ENCODE measurements around the gene FREY1. TPM values are rescaled to one million over a fixed set of nuclear protein-coding genes. Genes with fewer than 3 reads are reported as not detected.

Gene FREY1
- total RNA-seq, 1 experiment from 2014 or later, result 1.4 TPM

DNA sequence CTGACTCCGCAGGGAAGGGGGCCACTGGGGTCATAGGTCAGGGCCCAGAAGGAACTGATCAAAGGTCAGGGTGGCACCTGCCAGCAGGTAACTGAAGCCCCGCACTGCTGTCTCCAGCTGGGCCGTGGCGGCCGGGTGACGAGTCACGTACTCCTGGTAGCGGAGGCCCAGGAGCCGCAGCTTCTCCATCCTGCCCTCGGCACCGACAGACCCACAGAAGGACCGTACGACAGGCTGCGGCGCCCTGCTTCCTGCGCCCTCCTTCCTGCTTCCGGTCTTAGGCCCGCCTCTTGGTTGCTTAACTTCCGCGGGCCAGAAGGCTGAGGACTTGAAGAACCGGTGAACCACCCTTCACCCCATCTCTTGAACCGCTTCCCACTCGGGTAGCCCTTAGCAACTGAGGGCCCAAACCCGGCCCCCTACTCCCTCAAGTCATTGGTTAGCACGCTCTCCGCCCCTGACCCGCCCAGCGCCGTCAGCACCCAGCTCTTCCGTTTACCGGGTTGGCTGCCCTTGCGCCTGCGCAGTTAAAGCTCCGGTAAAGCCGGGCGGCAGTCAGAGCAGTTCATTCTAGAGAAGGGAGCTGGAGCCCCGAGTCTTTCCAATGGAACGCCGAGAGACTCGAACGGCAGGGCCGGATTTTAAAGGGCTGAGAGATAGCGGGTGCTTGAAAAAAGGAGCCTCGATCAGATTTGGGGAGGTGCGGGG is 10.7 kb upstream of the FREY1 start, which contains the start of gene PEX16:
Gene PEX16, minus strand, starts transcription at position 255 of the 708 bp plus-strand sequence. Its CDS starts 66 bp downstream, at position 189.
- Histone ChIP-seq H3K36me3 (ENCODE audit: control insufficient read depth, insufficient read depth, low read length) (peaks cover 9% of the 10 kb centered on the region), H3K27ac (ENCODE audit: low read length) (peak within 1 kb of the TSS; percentile 94), H3K4me3 (ENCODE audit: low read depth in 2 of 2, low read length in 2 of 2) (peak within 1 kb of the TSS; percentile 95 to 100), H3K27me3 (ENCODE audit: control insufficient read depth, insufficient read depth, low read length) (no peaks in the 10 kb centered on the region), H3K4me1 (ENCODE audit: control insufficient read depth, insufficient read depth, low read length) (peaks cover 11% of the 10 kb centered on the region), H3K9me3 (ENCODE audit: control insufficient read depth, insufficient read depth, low read depth, low read length) (no peaks in the 10 kb centered on the region)
- in situ Hi-C loops (cut with HindIII; ENCODE audit: low pct_unique_long_range_greater_than_20kb, low sequenced_read_pairs) (no loop called here), intact Hi-C loops (cut with micrococcal nuclease; ENCODE audit: unreplicated experiment) (no loop called here)
- peak; percentile 91 for ATAC-seq
- ChIA-PET POLR2A (interaction anchor here (0.6 kb wide), 2 partner anchors 73 to 446 kb away, joined by 3 read pairs; no protein-coding TSS in a partner anchor), CTCF (interaction anchor here (0.7 kb wide), 1 partner anchor 198 kb away, joined by 3 read pairs; no protein-coding TSS in a partner anchor)
- TF ChIP-seq TCF7L2 (IDR thresholded peaks at IDR 0.05; ENCODE audit: low read depth, low read length), result no peak
- TF ChIP-seq, protein P1, sequence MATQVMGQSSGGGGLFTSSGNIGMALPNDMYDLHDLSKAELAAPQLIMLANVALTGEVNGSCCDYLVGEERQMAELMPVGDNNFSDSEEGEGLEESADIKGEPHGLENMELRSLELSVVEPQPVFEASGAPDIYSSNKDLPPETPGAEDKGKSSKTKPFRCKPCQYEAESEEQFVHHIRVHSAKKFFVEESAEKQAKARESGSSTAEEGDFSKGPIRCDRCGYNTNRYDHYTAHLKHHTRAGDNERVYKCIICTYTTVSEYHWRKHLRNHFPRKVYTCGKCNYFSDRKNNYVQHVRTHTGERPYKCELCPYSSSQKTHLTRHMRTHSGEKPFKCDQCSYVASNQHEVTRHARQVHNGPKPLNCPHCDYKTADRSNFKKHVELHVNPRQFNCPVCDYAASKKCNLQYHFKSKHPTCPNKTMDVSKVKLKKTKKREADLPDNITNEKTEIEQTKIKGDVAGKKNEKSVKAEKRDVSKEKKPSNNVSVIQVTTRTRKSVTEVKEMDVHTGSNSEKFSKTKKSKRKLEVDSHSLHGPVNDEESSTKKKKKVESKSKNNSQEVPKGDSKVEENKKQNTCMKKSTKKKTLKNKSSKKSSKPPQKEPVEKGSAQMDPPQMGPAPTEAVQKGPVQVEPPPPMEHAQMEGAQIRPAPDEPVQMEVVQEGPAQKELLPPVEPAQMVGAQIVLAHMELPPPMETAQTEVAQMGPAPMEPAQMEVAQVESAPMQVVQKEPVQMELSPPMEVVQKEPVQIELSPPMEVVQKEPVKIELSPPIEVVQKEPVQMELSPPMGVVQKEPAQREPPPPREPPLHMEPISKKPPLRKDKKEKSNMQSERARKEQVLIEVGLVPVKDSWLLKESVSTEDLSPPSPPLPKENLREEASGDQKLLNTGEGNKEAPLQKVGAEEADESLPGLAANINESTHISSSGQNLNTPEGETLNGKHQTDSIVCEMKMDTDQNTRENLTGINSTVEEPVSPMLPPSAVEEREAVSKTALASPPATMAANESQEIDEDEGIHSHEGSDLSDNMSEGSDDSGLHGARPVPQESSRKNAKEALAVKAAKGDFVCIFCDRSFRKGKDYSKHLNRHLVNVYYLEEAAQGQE (IDR thresholded peaks at IDR 0.05; ENCODE audit: insufficient read depth in 1 of 2, low read depth in 2 of 2, low read length in 1 of 2), result 0 out of 4 replicates have a peak, but pooled peaks of 1 of the 2 experiments have one; percentile 38
- TF ChIP-seq, protein P2, sequence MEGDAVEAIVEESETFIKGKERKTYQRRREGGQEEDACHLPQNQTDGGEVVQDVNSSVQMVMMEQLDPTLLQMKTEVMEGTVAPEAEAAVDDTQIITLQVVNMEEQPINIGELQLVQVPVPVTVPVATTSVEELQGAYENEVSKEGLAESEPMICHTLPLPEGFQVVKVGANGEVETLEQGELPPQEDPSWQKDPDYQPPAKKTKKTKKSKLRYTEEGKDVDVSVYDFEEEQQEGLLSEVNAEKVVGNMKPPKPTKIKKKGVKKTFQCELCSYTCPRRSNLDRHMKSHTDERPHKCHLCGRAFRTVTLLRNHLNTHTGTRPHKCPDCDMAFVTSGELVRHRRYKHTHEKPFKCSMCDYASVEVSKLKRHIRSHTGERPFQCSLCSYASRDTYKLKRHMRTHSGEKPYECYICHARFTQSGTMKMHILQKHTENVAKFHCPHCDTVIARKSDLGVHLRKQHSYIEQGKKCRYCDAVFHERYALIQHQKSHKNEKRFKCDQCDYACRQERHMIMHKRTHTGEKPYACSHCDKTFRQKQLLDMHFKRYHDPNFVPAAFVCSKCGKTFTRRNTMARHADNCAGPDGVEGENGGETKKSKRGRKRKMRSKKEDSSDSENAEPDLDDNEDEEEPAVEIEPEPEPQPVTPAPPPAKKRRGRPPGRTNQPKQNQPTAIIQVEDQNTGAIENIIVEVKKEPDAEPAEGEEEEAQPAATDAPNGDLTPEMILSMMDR (IDR thresholded peaks at IDR 0.05), result no peak
- peak; percentile 77 for TF ChIP-seq POLR2AphosphoS5 (IDR thresholded peaks at IDR 0.05; ENCODE audit: low read depth, low read length)
- no TSS peak for BruUV-seq (replicated peaks)
- peak; percentile 88 for DNase-seq (ENCODE audit: low read depth, low spot score)

DNA sequence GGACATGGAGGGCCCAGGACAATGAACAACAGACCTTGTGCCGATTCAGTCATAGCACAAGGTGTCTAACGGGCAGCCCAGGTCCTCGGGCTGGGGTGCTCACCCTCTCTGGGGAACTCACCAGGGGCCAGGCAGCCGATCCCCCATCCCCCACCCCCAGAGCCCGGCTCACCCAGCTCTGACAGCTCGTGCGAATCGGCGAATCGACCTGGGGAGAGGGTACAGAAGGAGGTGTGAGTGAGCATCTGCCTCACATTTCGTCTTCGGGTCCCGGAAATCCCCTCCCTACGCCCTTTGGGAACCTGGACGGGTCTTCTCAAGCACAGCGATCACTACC is 10.2 kb upstream of the FREY1 start:
- no peaks in the 10 kb centered on the region for H3K27me3 ChIP-seq (ENCODE audit: control insufficient read depth, insufficient read depth, low read length)
- H3K4me3 ChIP-seq (ENCODE audit: low read depth in 2 of 2, low read length in 2 of 2), result peak overlapping the region; percentile 95 to 100
- in situ Hi-C loops (cut with HindIII; ENCODE audit: low pct_unique_long_range_greater_than_20kb, low sequenced_read_pairs) (no loop called here), intact Hi-C loops (cut with micrococcal nuclease; ENCODE audit: unreplicated experiment) (no loop called here)
- ChIA-PET POLR2A (interaction anchor here (0.6 kb wide), 2 partner anchors 72 to 446 kb away, joined by 3 read pairs; no protein-coding TSS in a partner anchor), CTCF (interaction anchor here (0.7 kb wide), 1 partner anchor 199 kb away, joined by 3 read pairs; no protein-coding TSS in a partner anchor)
- no peaks in the 10 kb centered on the region for H3K9me3 ChIP-seq (ENCODE audit: control insufficient read depth, insufficient read depth, low read depth, low read length)
- TSS peak; percentile 78 for BruUV-seq (replicated peaks)
- DNase-seq (ENCODE audit: low read depth, low spot score), result no peak
- H3K4me1 ChIP-seq (ENCODE audit: control insufficient read depth, insufficient read depth, low read length), result peaks cover 11% of the 10 kb centered on the region
- peak; percentile 0; the same call in 1 of the 2 replicates for ATAC-seq
- H3K27ac ChIP-seq (ENCODE audit: low read length), result peak overlapping the region; percentile 94
- TF ChIP-seq, protein P2 (IDR thresholded peaks at IDR 0.05), result no peak
- TF ChIP-seq TCF7L2 (IDR thresholded peaks at IDR 0.05; ENCODE audit: low read depth, low read length) (no peak), SIN3A (IDR thresholded peaks at IDR 0.05; ENCODE audit: borderline replicate concordance, insufficient read depth, low read depth, low read length) (no peak), POLR2AphosphoS5 (IDR thresholded peaks at IDR 0.05; ENCODE audit: low read depth, low read length) (no peak)
- TF ChIP-seq, protein P1 (IDR thresholded peaks at IDR 0.05; ENCODE audit: insufficient read depth in 1 of 2, low read depth in 2 of 2, low read length in 1 of 2), result no peak
- peaks cover 9% of the 10 kb centered on the region for H3K36me3 ChIP-seq (ENCODE audit: control insufficient read depth, insufficient read depth, low read length)
